ENCODE data around the gene PALLD. TPM values are rescaled to one million over a fixed set of nuclear protein-coding genes. Genes with fewer than 3 reads are reported as not detected.

PALLD gene
- total RNA-seq, 1 experiment from 2014 or later, result 23.7 TPM

- no peak overlapping the region for H3K27ac Mint-ChIP-seq
Measured at GRCh38 chr4:168647646-168648375, 151.0 kb downstream of the PALLD start.

More at GRCh38 chr4:168647646-168648375, 151.0 kb downstream of the PALLD start:
- TF ChIP-seq IRF1 (CRISPR knock-in tag; IDR thresholded peaks at IDR 0.05) (no peak), ZNF138 (CRISPR knock-in tag; conservative IDR thresholded peaks at IDR 0.05) (no peak), ATF1 (CRISPR knock-in tag; IDR thresholded peaks at IDR 0.05) (no peak), ZNF512 (CRISPR knock-in tag; IDR thresholded peaks at IDR 0.05; ENCODE audit: borderline replicate concordance) (no peak), ZMAT4 (CRISPR knock-in tag; IDR thresholded peaks at IDR 0.05) (no peak), ZBTB43 (CRISPR knock-in tag; IDR thresholded peaks at IDR 0.05) (no peak), CTCF (IDR thresholded peaks at IDR 0.05) (no peak), E2F1 (CRISPR knock-in tag; IDR thresholded peaks at IDR 0.05) (no peak), SOX15 (CRISPR knock-in tag; IDR thresholded peaks at IDR 0.05) (no peak), PRDM15 (CRISPR knock-in tag; IDR thresholded peaks at IDR 0.05) (no peak), USF1 (CRISPR knock-in tag; IDR thresholded peaks at IDR 0.05) (no peak), ZNF671 (CRISPR knock-in tag; IDR thresholded peaks at IDR 0.05) (no peak), RORB (CRISPR knock-in tag; IDR thresholded peaks at IDR 0.05) (no peak), KAT7 (CRISPR knock-in tag; IDR thresholded peaks at IDR 0.05; ENCODE audit: borderline replicate concordance) (no peak)
- Mint-ChIP-seq H3K9me3 (no peaks in the 10 kb centered on the region), H3K27me3 (ENCODE audit: low read depth) (no peaks in the 10 kb centered on the region), H3K36me3 (no peaks in the 10 kb centered on the region), H3K4me3 (no peak overlapping the region), H3K4me1 (peaks cover 30% of the 10 kb centered on the region)
- ChIA-PET POLR2A (interaction anchor here (0.7 kb wide), 1 partner anchor 91 kb away, joined by 5 read pairs; no protein-coding TSS in a partner anchor), CTCF (interaction anchor here (1.2 kb wide), 1 partner anchor 62 kb away, joined by 6 read pairs; no protein-coding TSS in a partner anchor)
- no peak for ATAC-seq
- no peak for DNase-seq (ENCODE audit: low spot score)

All from WTC11 (cell line).